Measurements from ENCODE around the gene RNF212. TPM values are rescaled to one million over a fixed set of nuclear protein-coding genes. Genes with fewer than 3 reads are reported as not detected.

Gene RNF212
- total RNA-seq, 1 donor from 2014 or later: 8.1 TPM

DNA sequence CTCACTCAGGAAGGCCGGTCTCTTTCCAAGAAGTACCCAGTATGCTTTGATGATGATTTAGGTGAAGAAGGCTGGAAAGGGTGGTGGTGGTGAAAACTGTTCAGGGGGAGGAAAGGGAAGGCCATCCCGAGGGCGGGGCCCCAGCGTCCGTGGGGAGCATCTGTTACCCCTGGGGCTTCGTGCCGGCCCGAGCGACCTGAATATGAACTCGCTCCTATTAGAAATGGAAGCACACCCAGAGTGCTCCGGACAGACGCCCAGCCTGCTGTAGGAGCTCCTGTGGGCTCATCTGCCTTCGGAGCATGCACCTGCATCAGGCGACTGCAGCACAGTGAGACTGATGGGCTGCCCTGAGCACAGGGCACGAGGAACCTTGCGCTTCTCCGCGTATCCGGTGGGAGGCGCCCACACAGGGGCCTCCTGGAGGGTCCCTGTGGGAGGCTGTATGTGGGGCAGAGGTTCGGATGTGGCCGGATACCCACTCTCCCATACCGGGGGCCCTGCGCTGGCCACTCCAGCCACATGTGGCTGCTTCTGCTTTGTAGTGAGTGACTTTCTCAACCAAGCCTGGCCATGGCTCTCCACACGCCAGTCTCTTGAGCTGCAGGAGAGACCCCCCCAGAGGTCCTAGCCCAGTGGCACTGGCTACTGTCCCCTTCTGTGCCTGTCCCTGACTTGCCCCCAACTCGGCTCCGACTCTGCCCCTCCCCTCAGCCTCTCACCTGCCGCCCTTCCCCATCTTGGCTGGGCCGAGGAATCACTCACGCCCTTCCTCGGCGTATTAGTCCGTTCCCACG, 65.2 kb downstream of the RNF212 start:
- TF ChIP-seq, protein P1, sequence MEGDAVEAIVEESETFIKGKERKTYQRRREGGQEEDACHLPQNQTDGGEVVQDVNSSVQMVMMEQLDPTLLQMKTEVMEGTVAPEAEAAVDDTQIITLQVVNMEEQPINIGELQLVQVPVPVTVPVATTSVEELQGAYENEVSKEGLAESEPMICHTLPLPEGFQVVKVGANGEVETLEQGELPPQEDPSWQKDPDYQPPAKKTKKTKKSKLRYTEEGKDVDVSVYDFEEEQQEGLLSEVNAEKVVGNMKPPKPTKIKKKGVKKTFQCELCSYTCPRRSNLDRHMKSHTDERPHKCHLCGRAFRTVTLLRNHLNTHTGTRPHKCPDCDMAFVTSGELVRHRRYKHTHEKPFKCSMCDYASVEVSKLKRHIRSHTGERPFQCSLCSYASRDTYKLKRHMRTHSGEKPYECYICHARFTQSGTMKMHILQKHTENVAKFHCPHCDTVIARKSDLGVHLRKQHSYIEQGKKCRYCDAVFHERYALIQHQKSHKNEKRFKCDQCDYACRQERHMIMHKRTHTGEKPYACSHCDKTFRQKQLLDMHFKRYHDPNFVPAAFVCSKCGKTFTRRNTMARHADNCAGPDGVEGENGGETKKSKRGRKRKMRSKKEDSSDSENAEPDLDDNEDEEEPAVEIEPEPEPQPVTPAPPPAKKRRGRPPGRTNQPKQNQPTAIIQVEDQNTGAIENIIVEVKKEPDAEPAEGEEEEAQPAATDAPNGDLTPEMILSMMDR (conservative IDR thresholded peaks at IDR 0.05; ENCODE audit: low read depth, low read length): no peak
- no peak overlapping the region for H3K4me3 ChIP-seq (ENCODE audit: low read depth, low read length)

DNA sequence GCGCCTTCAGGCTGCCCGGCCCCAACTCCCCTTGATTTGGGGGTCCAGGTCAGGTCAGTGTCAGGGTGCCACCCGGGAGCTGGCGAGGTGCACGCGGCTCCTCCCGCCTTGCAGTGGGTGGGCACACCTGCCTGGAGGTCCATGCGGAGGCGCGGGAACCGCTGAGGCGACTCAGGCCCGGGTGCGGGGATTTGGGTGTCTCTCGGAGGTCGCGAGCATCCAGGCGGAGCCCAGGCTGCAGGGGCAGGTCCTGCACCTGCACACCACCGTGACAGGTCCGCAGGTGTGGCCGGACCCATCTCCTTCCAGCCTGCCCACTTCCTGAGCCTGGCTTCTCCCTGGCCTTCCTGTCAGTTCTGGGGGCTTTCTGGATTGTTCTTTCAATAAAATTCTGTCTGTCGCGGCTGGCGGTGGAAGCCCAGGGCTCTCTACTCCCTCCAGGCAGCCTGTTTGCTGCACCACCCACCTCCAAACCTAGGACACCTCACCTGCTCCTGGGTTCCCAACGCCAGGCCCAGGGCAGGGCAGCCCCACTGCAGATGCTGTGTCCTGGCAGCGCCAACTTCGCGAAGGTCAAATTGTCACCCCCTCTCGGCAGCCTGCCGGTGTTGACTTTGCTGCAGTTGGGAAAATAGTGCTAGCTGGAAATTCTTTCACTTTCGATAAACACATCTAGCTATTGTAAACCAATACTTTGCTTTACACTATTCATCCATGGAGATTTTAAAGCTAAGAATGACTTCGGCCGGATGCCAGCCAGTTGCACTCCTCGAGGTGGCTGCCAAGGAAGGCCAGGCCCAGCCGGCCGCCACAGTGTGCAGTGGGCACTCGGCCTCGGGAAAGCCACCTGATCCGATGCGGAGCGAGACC, 66.0 kb downstream of the RNF212 start:
- H3K4me3 ChIP-seq (ENCODE audit: low read depth, low read length): peak overlapping the region; percentile 38
- TF ChIP-seq, protein P1 (conservative IDR thresholded peaks at IDR 0.05; ENCODE audit: low read depth, low read length): no peak
- no peak for DNase-seq (ENCODE audit: low read depth)

More for the DNA sequence above, 65.2 kb downstream of the RNF212 start:
- DNase-seq (ENCODE audit: low read depth): no peak

DNA sequence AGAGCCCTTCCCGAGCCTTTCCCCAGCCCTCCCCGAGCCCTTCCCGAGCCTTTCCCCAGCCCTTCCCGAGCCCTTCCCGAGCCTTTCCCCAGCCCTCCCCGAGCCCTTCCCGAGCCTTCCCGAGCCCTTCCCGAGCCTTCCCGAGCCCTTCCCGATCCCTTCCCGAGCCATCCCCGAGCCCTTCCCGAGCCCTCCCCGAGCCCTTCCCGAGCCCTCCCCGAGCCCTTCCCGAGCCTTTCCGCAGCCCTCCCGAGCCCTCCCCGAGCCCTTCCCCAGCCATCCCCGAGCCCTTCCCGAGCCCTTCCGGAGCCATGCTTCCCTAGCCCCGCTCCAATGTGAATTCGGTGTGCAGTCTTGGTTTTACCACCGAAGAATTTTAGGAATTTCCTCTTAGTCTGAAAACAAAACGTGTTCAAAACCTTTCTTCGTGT, 66.8 kb downstream of the RNF212 start:
- H3K4me3 ChIP-seq (ENCODE audit: low read depth, low read length): peak overlapping the region; percentile 38
- peak; percentile 19 for DNase-seq (ENCODE audit: low read depth)

DNA sequence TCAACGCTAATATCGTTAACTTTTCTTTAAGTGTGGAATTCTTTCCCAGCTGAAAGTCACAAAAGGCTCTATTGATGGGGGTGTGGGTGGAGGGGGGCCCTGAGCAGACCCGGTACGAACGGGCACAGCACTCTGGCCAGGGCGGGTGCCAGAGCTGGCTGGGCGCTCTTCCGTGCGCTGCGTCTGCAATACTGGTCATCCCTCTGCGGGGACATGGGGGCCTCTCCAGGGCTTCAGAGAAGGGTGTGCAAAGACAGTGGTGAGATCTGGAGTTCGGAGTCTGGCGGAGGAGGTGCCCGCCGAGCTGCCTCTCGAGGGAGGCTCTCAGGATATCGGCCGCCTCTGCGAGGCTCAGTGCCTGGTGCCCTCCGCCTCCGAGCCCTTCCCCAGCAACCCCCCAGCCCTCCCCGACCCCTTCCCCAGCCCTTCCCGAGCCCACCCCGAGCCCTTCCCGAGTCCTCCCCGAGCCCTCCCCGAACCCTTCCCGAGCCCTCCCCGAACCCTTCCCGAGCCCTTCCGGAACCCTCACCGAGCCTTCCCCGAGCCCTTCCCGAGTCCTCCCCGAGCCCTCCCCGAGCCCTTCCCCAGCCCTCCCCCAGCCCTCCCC, 67.7 kb downstream of the RNF212 start:
- TF ChIP-seq, protein P1 (conservative IDR thresholded peaks at IDR 0.05; ENCODE audit: low read depth, low read length): no peak
- DNase-seq (ENCODE audit: low read depth): no peak
- peak overlapping the region; percentile 7 for H3K4me3 ChIP-seq (ENCODE audit: low read depth, low read length)

DNA sequence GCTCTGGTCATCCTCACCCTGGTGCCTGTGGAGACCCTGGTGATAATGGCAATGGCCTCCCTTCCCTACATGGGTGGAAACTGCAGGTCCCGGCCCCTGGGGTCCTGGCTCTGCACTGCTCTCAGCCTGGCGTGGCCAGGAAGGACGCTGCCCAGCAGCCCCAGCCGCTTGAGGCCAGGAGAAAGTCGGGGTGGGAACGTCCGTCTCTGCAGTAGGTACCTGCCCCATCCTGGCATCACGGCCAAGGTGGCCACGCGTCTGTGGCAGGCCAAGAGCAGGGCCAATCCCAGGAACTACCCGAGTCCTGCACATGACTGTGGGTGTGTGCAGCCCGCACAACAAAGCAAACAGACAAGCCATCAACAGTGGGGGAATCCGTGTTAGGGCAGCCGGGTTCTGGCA, 68.2 kb downstream of the RNF212 start:
- TF ChIP-seq, protein P1 (conservative IDR thresholded peaks at IDR 0.05; ENCODE audit: low read depth, low read length): no peak
- no peak for DNase-seq (ENCODE audit: low read depth)
- H3K4me3 ChIP-seq (ENCODE audit: low read depth, low read length): peak overlapping the region; percentile 7

DNA sequence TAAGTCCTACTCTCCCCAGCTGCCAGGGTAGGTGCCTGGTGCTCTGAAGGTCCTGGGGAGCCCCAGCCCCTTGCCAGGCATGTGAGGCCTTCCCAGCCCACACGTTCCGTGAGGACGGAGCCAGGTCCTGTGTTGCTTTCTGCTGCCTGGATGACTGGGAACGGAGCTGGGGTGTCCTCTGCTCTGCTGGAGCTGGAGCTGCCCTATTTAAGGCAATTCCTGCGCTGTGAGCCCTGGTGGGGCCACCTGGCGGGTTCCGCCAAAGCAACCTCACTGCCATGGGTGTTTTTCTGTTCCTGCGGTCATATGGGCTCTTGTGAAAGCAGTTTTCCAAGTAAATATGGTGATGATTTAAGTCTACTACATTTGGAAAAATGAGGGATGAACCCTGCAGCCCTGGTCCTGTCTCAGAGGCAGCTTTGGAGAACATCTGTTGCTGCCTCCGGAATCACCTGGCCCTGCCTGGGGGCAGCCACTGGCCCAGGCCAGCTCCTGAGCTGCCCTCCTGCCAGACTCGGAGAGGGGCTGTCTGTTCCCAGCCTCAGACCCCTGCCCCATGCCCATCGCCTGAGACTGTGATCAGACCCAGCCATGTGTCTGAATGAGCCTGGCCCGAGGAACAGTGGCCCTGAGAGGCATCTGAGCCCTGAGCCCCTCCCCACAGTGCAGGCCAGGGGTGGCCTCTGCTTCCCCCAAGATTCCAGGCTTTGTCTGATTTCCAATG, 68.7 kb downstream of the RNF212 start:
- no peak for DNase-seq (ENCODE audit: low read depth)
- H3K4me3 ChIP-seq (ENCODE audit: low read depth, low read length): no peak overlapping the region
- TF ChIP-seq, protein P1 (conservative IDR thresholded peaks at IDR 0.05; ENCODE audit: low read depth, low read length): no peak
